ENCODE results near the gene REXO4.
"Not testable (repeated sequence)": the region's sequence is repeated elsewhere in the genome, so short reads cannot be mapped to it uniquely, and the experiment has no call there.

Gene REXO4, protein sequence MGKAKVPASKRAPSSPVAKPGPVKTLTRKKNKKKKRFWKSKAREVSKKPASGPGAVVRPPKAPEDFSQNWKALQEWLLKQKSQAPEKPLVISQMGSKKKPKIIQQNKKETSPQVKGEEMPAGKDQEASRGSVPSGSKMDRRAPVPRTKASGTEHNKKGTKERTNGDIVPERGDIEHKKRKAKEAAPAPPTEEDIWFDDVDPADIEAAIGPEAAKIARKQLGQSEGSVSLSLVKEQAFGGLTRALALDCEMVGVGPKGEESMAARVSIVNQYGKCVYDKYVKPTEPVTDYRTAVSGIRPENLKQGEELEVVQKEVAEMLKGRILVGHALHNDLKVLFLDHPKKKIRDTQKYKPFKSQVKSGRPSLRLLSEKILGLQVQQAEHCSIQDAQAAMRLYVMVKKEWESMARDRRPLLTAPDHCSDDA

DNA sequence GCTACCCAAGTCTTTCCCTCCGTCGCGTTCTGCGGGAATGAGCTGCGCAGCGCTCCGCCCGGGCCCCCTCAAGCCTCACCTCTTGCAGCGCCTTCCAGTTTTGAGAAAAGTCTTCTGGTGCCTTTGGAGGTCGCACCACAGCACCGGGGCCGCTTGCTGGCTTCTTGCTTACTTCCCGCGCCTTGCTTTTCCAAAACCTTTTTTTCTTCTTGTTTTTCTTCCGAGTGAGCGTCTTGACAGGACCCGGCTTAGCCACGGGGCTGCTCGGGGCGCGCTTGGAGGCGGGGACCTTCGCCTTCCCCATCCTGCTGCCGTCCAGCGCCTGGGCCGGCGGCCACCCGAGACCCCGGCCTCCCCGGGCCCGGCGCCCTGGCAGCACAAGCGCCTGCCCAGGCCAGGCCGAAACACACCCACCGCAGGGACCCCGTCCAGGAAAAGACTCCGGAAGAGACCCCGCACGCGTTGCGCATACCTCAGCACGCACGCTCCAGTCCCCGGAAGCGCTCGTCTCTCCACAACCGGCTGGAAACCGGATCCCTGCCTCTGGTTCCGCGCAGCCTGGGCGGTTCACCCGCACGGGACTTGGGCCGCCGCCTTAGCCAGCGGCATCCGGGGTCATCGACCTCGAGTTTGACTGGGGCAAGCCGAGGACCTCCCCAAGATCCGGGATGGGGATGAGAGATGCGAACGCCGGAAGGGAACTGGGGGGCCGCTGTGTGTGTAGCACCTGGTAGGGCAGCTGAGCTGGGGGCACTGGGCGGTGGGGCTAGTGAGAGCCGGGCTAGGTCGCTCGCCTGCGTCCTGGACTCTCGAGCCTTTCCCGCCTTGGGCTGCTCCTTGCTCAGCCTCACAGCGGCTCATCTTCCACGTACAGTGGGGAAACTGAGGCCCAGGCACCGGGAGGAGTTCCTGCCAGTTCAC lies at the start of gene REXO4:
TSS of gene REXO4 (minus strand) at position 470 of the 921 bp plus-strand sequence. CDS start at position 304, 166 bp downstream.
- peak; percentile 35 to 91 (median 77) for DNase-seq

DNA sequence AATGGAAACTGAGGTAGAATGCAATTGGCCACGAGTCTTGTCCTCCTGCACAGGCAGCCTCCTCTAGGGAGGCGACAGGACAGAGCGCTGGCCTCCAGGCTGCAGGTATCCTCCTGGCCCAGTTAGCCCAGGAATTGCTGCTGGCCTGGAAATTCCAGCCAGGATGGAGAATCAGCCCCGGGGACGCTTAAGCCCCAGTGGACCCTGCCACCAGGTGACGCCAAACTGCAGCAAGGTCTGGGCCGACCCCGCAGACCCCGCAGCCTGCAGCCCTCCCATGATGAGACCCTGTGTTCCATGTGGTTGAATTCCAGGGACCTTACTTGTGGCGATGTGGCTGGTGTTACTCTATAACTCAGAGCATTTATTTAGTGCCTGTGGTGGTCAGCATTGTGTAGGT lies 49.3 kb upstream of the REXO4 start:
- DNase-seq = no peak

DNA sequence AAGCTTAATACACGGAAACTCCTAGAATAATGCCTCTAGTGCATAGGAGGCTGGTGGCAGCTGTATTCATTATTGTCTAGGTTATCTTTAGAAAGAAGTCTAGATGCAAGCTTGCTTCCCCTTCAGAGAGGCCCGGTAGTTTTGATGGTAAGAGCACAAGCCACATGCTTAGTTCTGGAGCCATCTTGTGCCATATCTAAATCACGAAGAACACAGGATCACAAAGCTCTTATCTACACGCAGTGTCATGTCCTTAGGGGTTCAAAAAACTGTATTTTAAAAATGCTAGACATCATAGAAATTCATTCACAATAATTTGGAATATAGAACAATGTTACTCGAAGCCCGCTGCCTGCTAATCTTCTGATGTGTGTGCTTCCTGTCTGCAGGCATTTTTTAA lies 48.2 kb upstream of the REXO4 start:
- no peak for DNase-seq

DNA sequence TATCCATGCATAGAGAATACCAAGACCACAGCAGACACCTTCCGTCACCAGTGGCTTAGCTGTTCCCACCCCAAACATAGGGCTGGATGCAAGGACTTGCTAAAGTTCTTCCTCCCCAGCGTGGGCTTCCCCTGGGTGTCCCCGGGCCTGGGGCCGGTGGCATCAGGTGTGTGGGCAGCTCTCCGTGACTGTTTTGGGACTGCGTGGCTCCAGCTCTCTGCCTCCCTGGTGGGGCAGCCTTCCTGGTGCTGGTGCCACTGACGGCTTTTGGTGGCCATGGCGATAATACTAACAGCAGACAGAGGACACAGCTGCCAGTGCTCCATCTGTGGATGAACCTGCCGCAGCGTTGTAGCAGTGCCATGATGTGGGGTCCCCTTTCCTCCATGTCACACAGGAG lies 46.8 kb upstream of the REXO4 start:
- no peak for DNase-seq

DNA sequence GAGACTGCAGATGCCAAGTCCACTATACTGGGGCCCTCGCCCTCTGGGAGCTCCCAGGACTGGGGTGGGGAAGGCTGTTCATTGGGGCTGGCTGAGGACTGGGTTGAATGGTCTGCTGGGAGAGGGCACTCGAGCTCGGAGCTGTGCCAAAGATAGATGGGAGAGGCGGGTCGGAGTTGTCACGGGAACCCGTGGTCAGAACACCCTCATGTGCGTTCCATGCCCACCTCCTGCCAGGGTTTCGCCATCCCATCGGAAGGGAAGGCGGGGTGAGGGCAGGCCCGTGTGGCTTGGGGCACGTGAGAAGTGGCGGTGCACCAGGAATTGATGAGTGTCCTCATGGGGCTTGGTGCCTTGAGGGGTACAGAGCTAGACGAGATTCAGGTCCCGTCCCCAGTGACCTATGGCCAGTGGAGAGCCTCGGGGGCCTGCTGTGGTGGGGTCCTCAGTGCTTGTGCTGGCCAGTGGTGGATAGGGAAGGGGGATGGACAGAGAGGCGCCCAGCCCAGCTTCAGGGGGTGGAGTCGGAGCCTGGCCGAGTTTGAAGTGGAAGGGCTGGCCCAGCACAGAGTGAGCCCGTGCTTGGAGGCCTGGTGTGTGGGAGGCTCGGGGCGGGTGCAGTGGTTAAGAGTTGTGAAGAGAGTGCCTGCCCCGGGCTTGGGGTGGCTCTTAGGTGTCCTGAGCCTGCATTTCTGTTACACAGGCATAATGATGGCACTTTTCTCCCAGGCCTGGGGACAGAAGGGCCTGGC lies 46.2 kb upstream of the REXO4 start:
- no peak for DNase-seq

DNA sequence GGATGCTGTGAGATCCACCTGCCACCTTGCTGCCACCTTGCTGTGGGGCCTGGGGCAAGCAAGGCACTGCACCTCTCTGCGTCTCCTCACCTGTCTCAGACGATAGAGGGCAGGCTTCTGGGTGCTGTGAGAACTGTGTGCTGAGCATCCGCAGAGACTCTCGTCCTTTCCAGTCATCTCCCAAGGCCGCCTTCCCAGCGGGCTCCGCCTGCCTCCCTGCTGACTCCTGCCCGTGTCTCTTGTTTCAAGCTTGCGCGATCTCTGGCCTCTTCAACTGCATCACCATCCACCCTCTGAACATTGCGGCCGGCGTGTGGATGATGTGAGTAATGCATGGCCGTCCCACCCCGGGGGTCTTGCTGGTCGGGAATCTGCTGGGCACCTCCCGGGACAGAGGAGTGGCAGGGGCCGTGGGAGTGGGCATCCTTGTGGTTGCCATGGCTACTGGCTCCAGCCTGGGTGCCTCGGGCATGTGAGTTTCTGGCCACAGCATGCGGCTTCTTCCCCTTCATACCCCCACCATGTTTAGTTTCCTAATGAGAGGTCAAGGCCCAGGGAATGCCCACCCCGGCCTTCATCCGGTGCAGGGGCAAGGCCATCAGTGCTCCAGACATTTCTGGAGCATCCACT lies 45.5 kb upstream of the REXO4 start:
- DNase-seq = peak in 1 of 14 donors; percentile 14

DNA sequence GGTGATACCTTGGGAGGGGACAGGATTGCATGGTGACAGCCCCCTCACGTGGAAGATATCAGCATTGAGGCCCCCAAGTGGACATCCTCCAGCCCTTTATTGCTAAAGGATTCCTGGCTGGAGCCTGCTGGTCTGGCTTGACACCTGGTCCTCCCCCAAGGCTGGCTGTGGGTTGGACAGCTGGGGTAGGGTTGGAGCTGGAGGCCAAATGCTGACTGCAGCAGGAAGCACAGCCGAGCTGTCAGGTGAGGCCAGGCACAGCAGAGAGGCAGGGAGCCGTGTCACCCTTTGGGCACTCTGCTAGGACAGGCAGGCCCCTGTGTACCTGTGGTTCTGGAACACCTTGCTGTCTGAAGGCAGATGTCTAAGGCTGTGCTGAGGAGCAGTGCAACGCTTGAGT lies 44.2 kb upstream of the REXO4 start:
- peak in 1 of 14 donors; percentile 42 for DNase-seq

DNA sequence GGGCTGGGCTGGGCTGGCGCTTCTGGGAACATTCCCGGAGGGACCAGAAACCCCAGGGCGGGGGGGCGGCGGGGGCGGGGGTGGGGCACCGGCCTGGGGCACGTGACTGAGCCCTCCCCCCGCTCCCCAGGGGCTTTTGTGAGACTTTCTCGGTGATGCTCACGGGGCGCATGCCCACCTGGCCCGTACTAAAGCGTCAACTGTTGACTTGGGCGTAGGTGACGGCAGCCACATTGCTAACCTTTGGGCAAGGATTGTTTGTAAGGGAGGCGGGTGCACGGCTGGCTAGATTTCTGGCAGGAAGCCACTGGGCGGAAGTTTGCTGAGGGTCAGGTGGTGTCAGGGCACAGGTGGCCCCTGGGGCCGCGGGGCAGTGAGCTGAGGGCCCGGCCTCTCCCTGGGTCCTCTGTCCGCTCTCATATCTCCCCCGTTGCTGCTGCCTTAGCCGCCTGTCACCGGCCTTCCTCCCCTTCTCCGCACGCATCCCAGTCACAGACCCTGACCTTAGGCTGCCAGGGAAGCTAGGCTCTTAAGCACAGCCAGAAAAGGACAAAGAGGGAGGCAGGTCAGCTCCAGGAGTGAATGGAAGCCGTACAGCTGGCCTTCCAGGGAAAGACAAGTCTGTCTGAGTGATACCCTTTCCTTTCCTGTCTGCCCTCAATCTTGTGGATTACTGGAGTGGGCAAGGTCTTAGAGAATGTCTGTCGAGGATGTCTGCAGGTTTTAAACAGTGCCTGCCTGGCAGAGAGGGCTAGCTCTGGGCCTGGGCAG lies 42.8 kb upstream of the REXO4 start:
- peak in 9 of 14 donors; percentile 56 to 87 (median 73) for DNase-seq

DNA sequence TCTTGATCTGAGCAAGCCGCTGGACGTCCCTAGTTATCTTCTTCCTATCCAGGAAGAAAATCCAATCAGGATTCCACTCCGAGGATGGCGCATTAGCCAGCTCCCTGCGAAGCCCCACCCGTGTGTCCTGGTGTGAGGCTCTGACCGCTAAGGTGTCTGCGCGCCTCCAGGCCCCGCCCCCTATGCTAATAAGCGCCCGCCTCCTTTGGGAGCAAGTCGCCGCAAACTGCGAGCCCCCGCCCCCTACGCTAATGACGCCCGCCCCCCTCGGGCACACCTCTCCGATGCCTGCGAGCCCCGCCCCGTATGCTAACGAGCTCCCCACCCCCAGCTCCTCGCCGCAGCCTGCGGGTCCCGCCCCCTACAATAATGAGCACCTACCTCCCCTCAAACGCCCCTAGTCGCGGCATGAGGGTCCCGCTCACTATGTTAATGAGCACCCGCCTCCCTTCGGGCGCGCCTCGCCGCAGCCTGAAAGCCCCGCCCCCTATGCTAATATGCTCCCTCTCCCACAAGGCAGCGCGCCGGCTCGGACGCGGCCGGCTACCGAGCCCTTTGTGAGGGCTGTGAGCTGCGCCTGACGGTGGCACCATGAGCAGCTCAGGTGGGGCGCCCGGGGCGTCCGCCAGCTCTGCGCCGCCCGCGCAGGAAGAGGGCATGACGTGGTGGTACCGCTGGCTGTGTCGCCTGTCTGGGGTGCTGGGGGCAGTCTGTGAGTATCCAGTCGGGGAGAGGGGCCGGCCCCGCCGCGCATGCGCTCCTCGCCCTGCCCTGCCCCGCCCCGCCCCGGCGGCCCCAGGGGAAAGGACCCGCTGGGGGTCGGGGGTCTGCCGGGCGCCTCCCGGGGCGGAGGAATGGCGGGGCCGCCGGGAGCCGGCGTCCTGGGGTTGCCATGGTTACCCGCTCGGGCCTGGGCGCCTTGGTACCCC lies 41.9 kb upstream of the REXO4 start, which contains the start of gene CACFD1:
TSS of gene CACFD1 (plus strand) at position 503 of the 929 bp plus-strand sequence. CDS start at position 592, 89 bp downstream.
- DNase-seq = peak; percentile 85 to 99 (median 97)

DNA sequence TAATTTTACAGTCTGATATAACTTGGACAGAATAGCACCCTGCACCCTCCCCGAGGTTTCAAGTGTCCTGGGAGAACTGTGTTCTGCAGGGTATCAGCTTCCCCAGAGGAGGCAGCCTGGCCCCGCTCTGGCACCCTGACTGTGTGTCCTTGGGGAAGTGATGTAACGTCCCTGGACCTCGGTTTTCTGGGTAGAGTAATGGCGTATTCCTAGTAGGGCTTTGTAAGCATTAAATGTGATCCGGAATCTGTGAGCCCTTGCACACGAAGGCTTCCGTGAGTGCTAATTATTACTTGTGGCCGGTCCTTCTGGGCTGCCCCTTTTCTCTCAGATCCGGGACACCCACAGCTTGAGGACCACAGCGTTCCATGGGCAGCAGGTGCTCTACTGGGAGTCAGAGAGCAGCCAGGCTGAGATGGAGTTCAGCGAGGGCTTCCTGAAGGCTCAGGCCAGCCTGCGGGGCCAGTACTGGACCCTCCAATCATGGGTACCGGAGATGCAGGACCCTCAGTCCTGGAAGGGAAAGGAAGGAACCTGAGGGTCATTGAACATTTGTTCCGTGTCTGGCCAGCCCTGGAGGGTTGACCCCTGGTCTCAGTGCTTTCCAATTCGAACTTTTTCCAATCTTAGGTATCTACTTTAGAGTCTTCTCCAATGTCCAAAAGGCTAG lies 41.0 kb upstream of the REXO4 start:
- peak in 2 of 14 donors; percentile 53 to 56 for DNase-seq

DNA sequence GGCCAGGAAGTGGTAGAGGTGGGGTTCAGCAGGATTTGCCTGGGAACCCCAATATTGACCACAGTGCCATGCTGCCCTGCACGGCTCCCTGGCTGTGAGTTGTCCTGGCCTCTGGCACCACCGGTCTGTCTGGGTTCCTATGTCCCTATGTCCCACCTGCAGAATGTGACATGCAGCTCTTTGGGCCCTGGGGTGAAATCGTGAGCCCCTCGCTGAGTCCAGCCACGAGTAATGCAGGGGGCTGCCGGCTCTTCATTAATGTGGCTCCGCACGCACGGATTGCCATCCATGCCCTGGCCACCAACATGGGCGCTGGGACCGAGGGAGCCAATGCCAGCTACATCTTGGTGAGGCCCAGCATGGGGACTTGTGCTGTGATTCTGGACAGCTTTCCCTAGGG lies 39.9 kb upstream of the REXO4 start:
- no peak for DNase-seq

DNA sequence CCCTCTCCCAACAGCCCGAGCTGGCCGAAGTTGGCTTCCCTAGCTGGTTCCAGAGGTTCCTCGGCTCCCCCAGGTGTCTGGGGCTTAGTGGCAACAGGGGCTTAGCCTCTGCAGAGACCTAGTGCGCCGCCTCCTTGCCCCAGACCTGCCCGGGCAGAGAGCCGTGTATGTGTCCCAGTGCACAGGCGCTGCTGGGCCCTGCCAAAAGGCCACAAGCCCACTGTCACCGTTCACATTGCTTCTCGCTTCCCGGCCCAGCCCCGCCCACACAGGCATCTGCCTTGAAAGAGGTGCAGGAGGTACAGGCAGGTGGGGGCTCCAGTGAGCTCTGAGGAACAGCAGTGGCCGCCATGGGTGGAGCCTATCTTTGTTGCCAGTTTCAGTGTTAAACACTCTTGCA lies 39.4 kb upstream of the REXO4 start:
- DNase-seq = no peak

DNA sequence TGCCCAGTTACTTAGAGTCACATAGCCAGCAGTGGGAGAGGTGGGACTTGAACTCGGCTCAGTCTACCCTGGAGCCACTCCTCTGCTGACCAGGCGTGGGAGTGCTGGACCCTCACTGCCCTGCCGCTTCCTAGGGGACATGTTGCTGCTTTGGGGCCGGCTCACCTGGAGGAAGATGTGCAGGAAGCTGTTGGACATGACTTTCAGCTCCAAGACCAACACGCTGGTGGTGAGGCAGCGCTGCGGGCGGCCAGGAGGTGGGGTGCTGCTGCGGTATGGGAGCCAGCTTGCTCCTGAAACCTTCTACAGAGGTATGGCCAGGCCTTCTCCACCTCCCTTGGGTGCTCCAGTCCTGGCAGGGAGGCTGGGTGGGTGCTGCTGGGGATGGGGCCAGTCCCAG lies 38.6 kb upstream of the REXO4 start:
- DNase-seq = no peak

DNA sequence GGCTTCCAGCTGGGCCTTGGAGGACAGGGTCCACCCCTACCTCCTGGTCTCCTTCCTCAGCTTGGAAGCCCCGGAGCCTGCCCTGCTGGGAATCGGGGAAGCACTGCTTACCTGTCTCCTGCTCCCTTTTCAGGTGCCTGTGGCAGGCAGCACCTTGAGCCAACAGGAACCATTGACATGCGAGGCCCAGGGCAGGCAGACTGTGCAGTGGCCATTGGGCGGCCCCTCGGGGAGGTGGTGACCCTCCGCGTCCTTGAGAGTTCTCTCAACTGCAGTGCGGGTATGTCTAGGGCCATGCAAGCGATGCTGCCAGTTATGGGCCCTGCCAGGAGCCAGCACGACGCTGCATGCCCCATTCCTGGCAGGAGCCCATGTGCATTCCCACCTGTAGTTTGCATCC lies 38.1 kb upstream of the REXO4 start:
- no peak for DNase-seq

DNA sequence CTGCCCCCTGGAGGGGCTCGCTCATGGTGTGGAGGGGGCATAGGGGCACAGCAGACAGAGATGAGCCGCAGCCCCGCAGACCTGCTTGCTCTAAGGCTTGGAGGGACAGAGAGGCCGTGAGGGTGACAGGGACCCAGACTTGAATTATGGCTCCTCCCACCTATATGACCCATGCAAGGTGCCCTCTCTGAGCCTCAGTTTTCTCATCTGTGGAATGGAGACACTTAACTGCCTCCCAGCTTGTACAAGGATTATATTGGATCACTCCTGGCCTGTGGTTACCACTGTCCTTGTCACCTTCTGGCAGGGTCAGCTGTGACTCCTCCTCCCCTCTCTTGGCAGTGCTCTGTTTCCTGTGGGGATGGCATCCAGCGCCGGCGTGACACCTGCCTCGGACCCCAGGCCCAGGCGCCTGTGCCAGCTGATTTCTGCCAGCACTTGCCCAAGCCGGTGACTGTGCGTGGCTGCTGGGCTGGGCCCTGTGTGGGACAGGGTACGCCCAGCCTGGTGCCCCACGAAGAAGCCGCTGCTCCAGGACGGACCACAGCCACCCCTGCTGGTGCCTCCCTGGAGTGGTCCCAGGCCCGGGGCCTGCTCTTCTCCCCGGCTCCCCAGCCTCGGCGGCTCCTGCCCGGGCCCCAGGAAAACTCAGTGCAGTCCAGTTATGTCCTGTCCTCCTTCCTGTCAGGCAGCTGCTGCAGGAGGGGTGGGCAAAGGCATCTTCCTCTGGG lies 37.3 kb upstream of the REXO4 start:
- no peak for DNase-seq

DNA sequence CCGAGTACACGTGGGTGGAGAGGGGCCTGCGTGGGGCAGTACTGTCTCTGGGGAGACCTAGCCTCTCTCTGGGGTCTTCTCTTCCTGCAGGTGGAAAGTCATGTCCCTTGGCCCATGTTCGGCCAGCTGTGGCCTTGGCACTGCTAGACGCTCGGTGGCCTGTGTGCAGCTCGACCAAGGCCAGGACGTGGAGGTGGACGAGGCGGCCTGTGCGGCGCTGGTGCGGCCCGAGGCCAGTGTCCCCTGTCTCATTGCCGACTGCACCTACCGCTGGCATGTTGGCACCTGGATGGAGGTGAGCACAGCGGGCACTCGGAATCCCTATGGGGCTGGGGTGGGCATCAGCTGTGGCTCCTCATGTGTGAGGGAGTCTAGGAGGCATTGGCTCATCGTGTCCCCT lies 36.5 kb upstream of the REXO4 start:
- no peak for DNase-seq

DNA sequence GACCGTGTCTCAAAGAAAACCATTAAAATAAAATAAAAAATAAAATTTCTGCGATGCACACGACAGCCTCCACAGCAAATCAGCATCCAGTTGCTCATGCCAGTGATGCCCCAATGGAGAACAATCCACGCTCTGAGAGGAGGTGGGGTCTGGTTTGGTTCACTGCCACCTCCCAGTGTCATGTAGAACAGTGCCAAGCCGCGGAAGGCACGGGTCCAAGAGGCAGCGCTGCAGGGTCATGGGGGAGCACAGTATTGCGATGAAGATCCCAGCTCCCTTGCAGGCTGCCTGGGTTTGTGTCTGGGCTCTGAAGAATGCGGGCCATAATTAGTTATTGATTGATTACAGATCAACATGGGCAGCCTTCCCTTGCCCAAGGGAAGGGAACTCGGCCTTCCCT lies 35.8 kb upstream of the REXO4 start:
- peak in 5 of 14 donors; percentile 9 to 34 (median 13) for DNase-seq

DNA sequence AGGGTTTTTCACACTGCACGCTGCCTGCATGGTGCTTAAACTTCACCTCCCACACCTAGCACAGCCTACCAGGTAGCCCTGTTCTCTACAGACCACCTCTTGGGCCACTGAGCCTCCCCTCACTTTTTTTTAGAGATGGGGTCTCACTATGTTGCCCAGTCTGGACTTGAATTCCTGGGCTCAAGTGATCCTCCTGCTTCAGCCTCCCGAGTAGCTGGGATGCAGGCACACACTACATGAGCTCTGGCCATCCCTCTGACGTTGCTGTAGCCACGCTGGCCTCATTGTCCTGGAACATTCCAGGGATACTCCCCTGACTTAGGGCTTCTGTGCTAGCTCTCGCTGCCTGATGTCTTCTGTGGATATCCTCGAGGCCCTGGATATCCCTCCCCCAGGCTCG lies 34.8 kb upstream of the REXO4 start:
- DNase-seq = no peak

DNA sequence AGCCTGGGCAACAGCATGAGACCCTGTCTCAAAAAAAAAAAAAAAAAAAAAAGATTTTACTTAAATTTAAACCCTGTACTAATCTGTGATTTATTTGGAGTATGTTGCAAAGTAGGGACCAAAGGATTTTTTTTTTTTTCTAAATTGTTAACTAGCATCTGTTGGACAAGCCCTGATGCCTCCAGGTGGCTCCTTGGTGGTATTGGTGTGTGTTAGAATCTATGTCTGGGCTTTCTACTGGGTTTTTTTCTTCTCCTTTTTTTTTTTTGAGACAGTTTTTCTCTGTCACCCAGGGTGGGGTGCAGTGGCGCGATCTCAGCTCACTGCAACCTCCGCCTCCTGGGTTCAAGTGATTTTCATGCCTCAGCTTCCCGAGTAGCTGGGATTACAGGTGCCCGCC lies 34.1 kb upstream of the REXO4 start:
- DNase-seq = not testable (repeated sequence)

Data from C1 segment of cervical spinal cord (tissue), 14 donors.